ENCODE measurements around the gene SLC7A14.

GRCh38 chr3:170448584-170448983 is 137.3 kb downstream of the SLC7A14 start:
- TF ChIP-seq ZFP3 (CRISPR knock-in tag; IDR thresholded peaks at IDR 0.05): no peak
- no peak for TF ChIP-seq ZFP30 (CRISPR knock-in tag; IDR thresholded peaks at IDR 0.05)
- no peak for TF ChIP-seq GLIS3 (CRISPR knock-in tag; IDR thresholded peaks at IDR 0.05)

All from SK-N-SH treated with all-trans-retinoic acid at 6 μM for 48 hours (cell line).